Measurements from ENCODE around the gene NRP1.

- TF ChIP-seq POLR2A (IDR thresholded peaks at IDR 0.05) (no peak), CTCF (IDR thresholded peaks at IDR 0.05) (no peak), EP300 (IDR thresholded peaks at IDR 0.05) (no peak)
These were observed 46.3 kb downstream of the NRP1 start for GRCh38 chr10:33288127-33288526.
